GM21515 (cell line): ENCODE data around the gene TSPAN15.
"Not testable (repeated sequence)": the region's sequence is repeated elsewhere in the genome, so short reads cannot be mapped to it uniquely, and the experiment has no call there.

Source experiments
- ATAC-seq: cut with Tn5 transposase; IDR thresholded peaks from one replicate; pipeline ENCODE4 v1.9.1; 2021; ENCODE audit not compliant: unreplicated experiment

TSPAN15 gene

GRCh38 chr10:69483963-69484362 is 32.7 kb downstream of the TSPAN15 start:
- ATAC-seq, result no peak

DNA sequence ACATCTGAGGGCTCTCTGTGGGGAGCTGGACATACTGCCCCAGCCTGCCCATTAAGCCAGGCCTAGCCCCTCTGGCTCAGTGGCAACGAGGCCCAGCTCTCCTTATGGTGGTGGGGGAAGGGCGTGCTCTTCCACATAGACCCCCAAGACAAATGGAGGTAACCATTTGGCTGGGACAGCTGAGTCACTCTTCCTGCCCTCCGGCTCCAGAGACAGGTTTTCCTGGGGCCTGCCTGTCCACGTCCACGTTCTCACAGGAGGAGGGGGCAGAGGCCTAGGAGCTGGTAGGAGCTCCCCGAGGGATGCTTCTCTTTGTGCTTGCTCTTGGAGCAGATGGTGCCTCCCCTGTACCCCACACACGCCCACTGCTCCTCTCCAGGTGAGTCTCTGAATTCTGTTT is 33.5 kb downstream of the TSPAN15 start:
- ATAC-seq, result no peak

GRCh38 chr10:69486922-69487730 is 35.9 kb downstream of the TSPAN15 start:
- ATAC-seq, result no peak

DNA sequence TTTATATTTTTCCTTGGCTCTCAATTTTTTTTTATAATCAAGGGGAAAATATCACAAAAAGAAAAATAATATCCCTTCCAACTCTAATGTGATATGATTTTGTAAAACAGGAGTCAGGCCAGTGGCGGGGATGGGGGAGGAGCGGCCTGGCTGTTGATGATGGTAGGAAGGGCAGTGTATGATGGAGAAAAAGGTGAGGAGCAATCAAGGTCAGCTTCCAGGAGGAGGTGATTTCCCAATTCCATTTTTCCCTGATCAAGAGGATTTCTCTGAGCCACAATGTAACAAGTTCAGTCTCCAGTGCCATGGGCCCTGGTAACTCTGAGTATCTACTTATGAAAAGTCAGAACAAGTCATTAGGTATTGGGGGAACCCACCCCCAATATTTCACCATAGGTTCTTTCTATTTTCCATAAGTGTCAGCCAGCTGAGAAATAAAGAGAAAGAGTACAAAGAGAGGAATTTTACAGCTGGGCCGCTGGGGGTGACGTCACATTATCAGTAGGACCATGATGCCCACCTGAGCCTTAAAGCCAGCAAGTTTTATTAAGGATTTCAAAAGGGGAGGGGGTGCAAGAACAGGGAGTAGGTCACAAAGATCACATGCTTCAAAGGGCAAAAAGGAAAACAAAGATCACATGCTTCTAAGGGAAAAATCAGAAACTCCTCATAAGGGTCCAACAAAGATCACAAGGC is 37.0 kb downstream of the TSPAN15 start:
- not testable (repeated sequence) for ATAC-seq

GRCh38 chr10:69488856-69489255 is 37.6 kb downstream of the TSPAN15 start:
- not testable (repeated sequence) for ATAC-seq

GRCh38 chr10:69489506-69490090 is 38.3 kb downstream of the TSPAN15 start:
- ATAC-seq, result no peak

DNA sequence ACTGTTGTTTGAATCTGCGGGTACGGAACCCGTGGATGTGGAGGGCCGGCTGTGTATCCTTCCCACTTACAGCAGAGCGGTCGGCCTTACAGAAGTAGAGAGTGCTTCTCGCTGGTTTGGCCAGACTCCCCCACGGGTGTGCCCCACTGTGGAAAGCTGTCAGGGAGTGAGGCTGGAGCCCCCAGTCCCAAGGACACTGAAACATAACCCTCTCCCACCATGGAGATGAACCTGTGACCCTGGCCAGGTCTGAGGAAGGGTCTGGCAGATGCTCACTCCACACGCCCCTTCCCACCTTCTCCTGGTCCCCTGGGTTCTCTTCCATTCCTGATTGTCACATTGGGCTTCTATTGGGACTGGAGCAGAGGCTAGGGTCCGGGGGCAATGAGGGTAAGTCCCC is 39.6 kb downstream of the TSPAN15 start:
- ATAC-seq, result no peak

GRCh38 chr10:69491611-69492010 is 40.3 kb downstream of the TSPAN15 start:
- no peak for ATAC-seq

DNA sequence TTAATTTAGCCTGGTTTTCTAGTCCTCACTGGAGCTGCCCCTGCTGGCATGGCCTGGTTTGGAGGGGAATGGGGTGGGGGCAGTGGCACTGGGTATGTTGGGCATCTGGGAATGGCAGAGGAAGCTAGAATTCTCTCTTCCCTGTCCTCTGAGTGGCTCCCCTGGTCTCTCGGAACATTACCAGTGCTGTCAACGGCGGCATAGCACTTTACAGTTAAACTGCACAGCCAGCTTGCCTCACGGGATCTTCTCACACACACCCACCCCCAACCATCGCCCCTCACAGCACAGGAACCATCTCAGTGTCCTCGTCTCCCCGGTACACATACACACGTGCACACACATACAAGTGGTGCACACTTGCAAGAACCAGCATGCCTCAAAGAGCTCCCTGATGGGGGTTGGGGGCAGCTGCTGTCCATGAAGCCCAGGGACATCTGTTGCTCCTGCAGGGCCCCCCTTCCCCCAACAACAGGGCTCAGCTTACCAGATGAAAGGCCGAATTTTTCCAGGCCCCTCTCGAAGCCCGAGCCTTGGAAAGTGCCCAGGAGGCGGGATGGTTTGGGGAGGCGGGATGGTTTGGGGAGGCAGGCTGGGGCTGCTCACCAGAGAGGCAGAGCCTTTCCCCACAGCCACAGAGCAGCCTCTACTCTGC is 41.0 kb downstream of the TSPAN15 start:
- no peak for ATAC-seq

DNA sequence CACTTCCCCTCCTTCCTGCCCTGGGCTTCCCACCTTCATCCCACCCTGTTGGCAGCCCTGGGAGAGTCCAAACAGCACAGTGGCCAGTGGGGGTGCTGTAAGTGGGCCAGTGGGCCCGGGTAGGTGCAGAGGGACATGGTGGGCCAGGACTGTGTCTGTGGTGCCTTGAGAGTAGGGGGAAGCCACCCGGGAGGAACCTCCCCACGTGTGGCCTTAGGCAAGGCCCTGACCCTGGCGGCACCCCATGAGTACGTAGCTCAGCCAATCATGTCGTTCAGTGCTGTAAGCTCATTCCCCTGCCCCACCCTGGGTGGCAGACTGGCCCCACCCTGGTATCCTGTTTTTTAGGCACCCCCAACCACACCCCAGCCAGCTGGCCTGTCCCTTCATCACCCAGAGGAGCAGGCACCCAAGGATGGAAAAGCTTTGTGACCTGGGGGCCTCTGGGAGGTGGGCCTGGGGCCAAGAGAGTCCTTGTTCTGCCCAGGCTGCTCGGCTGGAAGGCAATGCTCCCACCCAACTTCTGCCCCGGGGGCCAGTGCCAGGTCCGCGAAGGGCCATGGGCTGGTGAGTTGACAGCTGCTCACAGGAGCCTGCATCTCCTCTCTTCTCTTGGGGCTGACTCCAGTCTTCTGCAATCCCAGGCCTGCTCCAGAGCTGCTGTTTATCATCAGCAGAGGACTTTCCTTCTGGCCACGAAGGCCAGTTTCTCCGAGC is 41.6 kb downstream of the TSPAN15 start:
- no peak for ATAC-seq

GRCh38 chr10:69494626-69495558 is 43.6 kb downstream of the TSPAN15 start:
- no peak for ATAC-seq

GRCh38 chr10:69495666-69496065 is 44.4 kb downstream of the TSPAN15 start:
- no peak for ATAC-seq

DNA sequence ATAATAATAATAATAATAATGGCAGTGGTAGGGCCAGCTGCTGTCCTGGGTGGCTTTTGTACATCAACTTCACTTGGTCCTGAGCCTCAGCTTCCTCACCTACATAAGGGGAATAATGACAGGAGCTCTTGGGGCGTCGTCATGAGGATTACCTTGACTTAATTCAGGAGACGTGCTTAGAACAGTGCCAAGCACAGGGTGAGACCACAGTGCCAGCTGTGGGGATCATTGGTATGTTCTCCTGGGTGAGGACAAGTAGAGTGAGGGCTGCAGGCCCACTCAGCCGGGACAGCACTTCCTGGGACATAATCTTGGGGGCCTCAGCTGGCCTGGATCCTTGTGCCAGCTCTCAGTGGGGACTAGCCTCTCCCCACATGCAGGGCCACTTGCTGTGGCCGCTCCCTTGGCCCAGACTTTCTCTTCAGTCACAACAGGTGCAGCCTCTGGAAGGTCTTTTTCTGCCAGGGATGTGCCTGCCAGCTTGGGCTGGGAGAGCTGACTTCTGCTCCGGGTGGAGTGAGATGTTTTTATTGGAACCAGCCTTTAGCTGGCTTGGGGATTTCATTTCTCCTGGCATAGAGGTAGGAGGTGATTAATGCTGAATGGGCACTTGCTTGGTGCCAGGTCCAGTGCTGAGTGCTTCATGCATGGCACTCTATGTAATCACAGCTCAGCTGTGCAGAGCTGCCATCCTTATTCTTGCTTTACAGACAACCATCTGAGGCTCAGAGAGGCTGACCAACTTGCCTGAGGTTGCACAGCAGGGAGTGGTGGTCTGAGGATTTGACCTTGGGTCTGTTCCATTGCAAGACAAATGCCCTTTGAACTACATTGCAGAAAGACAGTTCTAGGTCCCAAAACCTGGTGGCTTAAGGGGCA is 45.3 kb downstream of the TSPAN15 start:
- ATAC-seq, result no peak

- no peak for ATAC-seq
Observed at GRCh38 chr10:69497231-69497561, 45.9 kb downstream of the TSPAN15 start.

DNA sequence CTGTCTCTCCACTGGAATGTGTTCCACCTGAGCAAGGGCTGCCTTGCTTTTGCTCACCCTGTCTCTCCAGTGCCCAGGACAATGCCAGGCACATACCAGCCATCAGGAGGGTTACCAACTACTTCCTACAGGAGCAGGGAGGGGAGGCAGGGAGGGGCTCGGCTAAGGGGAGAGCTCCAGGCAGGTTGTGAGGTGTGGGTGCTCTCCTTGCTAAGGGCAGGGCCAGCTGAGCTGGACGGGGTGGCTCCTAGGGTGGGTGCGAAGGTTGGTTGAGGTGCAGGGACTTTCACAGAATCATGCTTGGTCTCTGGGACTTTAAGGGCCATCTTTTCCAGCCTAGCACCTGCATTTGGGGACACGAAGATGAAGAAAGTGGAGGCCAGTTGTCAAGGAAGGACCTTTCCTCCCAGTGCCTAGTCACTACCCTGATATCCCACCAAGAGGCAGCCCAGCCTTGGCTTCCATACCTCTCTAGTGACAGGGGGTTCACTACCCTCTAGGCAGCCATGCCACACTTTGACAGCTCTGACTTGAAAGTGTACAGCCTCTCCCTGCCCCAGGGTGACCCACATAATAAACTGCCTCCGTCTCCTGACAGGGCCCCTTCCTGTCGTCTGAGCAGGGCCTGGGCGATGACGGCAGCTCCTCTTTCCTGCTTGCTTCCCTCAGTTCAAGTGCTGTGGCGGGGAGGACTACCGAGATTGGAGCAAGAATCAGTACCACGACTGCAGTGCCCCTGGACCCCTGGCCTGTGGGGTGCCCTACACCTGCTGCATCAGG is 46.5 kb downstream of the TSPAN15 start:
- no peak for ATAC-seq

DNA sequence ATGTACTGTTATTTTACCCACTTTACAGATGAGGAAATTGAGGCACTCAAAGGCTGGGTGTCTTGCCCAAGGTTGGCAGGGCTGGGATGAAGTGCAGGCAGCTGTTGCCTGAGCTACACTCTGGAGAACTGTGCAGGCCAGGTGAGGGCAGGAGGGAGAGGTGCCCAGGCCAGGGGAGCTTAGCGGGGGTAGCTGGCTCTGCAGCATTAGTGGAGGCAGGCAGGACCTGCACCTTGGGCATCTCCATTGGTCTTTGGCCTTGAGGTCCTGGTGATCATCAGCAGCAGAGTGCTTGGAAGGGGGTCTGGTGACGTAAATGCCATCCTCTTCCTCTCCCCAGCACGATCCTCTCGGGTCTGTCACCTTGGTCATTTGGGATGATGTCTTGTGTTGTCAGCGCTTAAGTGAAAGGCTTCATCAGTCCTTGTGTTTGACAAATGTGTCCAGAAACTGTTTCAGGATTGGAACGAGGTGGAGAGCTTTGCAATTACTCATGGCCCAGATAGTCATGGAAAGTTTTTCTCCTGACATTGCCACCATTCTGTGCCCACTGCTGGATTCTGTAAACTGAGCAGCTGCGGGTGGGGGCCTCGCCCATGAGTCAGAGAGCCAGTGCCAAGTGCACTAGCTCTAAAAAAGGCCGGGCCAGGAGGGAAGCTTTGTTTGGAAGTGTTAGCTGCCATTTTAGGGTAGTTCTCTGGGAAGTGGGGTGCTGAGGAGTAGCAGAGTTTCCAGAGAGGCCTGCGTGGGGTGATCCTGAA is 47.6 kb downstream of the TSPAN15 start:
- no peak for ATAC-seq
